SK-N-MC (cell line): ENCODE measurements around the gene DCST1.

Source experiments
- DNase-seq: peaks from one replicate; pipeline ENCODE4 v3.0.0-alpha.2; 2011; ENCODE audit warnings: low read depth, low spot score
- H3K27ac ChIP-seq: fragments of 200-600 bp; sonication (generic); 2 replicates; pipeline ENCODE4 v1.5.1; 2016; ENCODE audit warnings: mixed run types
- H3K36me3 ChIP-seq: fragments of 200-600 bp; sonication (generic); 2 replicates; pipeline ENCODE4 v1.6.1; 2017; ENCODE audit warnings: antibody characterized with exemption, low read length, mixed read lengths; ENCODE audit not compliant: insufficient read depth
- H3K4me3 ChIP-seq: fragments of 200-600 bp; sonication (generic); 2 replicates; pipeline ENCODE4 v1.5.1; 2016
- H3K9ac ChIP-seq: fragments of 200-600 bp; sonication (generic); 2 replicates; pipeline ENCODE4 v1.8.0; 2017; ENCODE audit warnings: mixed run types, mixed read lengths; ENCODE audit not compliant: insufficient read length
- H3K9me3 ChIP-seq: fragments of 200-600 bp; sonication (generic); 2 replicates; pipeline ENCODE4 v1.6.1; 2017; ENCODE audit warnings: low read depth, mild to moderate bottlenecking, antibody characterized with exemption, low read length, moderate library complexity, mixed read lengths
- EZH2 ChIP-seq: fragments of 200-600 bp; sonication (generic); IDR thresholded peaks from one replicate; pipeline ENCODE4 v1.6.1; 2017; ENCODE audit warnings: antibody characterized with exemption
- FOXP2 ChIP-seq: optimal IDR thresholded peaks from 2 replicates; pipeline ENCODE3; 2011; ENCODE audit warnings: mild to moderate bottlenecking, moderate library complexity; ENCODE audit not compliant: insufficient read depth; ENCODE audit errors: extremely low read length, control extremely low read depth
- POLR2AphosphoS5 ChIP-seq: IDR thresholded peaks from 2 replicates; pipeline ENCODE4 v1.6.1; 2012; ENCODE audit warnings: mild to moderate bottlenecking, low read depth, low read length, borderline replicate concordance

Gene DCST1

DNA sequence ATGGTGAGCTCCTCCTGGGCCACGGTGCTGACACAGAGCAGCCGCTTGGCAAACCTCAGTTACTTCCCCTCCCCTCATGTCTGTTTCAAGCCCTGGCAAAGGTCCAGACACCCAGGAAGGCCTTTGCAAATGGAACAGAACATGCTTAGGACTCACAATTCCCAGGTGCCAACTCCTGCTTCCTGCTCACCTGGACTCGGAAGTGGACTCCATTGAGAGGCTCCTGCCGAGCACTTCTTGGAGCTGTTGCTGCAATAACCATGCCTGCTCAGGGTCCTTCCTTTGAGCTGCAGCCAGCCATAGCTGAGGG is 10.7 kb upstream of the DCST1 start:
- TF ChIP-seq EZH2 (no peak), FOXP2 (no peak), POLR2AphosphoS5 (no peak)
- Histone ChIP-seq H3K9me3 (no peaks in the 10 kb centered on the region), H3K4me3 (no peak overlapping the region), H3K36me3 (no peaks in the 10 kb centered on the region), H3K9ac (no peak overlapping the region), H3K27ac (no peak overlapping the region)
- DNase-seq = no peak

DNA sequence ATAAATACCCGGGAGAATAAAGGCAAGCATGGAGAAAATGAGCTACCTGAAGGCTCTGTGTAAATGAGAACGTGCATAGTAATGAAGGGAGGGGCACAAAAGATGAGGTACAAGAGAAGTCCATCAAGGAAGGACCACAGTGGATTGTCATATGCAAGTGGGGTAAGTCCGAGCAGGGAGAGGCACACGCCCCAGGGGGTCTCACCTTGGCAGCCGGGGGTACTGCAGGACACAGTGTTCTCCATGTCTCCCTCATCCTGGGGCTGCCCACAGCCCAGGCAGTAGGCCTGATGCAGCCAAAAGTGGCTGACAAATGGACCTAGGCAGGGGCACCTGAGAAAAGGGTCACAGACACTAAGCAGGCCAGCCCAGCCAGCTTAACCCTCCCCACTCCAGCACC is 10.0 kb upstream of the DCST1 start:
- Histone ChIP-seq H3K9ac (no peak overlapping the region), H3K27ac (no peak overlapping the region), H3K36me3 (no peaks in the 10 kb centered on the region), H3K9me3 (no peaks in the 10 kb centered on the region), H3K4me3 (no peak overlapping the region)
- TF ChIP-seq EZH2 (no peak), POLR2AphosphoS5 (no peak), FOXP2 (no peak)
- no peak for DNase-seq

DNA sequence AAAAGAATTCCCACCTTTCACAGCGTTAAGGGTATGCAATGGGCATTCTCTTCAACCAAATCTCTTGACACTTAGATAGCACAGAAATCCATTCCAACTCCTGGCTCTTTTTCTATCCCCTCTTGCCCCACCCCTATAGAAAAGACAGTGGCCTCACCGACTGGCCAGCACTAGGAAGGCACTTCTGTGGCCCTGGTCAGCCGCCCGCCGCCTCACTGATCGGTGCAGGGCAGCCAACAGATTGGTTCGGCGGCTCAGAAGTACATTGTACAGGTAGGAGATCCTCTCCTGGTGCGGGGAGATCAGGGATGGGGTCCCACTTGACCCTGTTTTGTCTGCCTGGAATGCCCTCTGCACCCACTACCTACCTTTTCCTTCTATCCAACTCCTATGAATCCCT is 9.3 kb upstream of the DCST1 start:
- H3K36me3 ChIP-seq = no peaks in the 10 kb centered on the region
- TF ChIP-seq EZH2 (no peak), FOXP2 (no peak), POLR2AphosphoS5 (no peak)
- no peak overlapping the region for H3K4me3 ChIP-seq
- H3K9me3 ChIP-seq = no peaks in the 10 kb centered on the region
- DNase-seq = no peak
- H3K27ac ChIP-seq = no peak overlapping the region
- no peak overlapping the region for H3K9ac ChIP-seq

DNA sequence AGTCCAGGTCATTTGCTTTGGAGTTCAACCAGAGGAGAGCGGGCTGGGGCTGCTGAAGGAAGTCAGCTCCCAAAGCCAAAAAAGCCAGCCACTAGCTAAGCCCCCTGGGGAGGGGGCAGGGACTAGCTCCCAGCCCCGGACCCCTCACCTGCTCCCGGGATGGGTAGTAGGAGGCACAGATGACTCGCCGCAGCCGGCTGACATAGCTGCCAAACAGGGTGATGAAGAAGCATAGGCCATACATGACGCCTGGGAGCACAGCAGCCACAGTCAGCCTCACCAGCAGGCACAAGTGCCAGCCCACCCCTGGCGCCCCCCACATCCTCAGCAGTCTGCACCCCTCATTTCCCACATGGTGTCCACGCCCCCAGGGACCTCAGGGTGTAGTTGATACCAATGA is 7.5 kb upstream of the DCST1 start:
- no peak for DNase-seq
- H3K36me3 ChIP-seq = no peaks in the 10 kb centered on the region
- no peaks in the 10 kb centered on the region for H3K9me3 ChIP-seq
- no peak overlapping the region for H3K9ac ChIP-seq
- TF ChIP-seq POLR2AphosphoS5 = no peak
- TF ChIP-seq FOXP2 = no peak
- TF ChIP-seq EZH2 = no peak
- no peak overlapping the region for H3K27ac ChIP-seq
- H3K4me3 ChIP-seq = no peak overlapping the region

DNA sequence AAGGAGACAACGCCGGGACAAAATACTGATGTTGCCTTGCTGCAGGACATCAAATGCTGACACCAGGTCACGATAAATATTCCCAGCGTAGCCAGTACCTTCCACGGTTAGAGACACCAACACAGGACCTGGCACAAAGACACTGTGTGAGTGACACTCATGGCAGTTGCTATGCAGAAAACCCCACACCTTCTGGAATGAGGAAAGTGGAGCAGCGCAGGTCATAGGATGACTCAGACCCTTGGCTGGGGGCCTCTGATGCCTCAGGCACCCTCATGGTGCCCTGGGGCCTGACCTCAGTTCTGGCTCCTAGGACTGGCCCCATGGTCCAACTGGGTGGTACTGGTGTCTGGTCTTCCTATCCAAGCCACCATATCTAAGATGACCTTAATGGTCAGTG is 7.0 kb upstream of the DCST1 start:
- Histone ChIP-seq H3K36me3 (no peaks in the 10 kb centered on the region), H3K9me3 (no peaks in the 10 kb centered on the region), H3K4me3 (no peak overlapping the region), H3K27ac (no peak overlapping the region), H3K9ac (no peak overlapping the region)
- TF ChIP-seq EZH2 = no peak
- no peak for TF ChIP-seq FOXP2
- TF ChIP-seq POLR2AphosphoS5 = no peak
- no peak for DNase-seq

DNA sequence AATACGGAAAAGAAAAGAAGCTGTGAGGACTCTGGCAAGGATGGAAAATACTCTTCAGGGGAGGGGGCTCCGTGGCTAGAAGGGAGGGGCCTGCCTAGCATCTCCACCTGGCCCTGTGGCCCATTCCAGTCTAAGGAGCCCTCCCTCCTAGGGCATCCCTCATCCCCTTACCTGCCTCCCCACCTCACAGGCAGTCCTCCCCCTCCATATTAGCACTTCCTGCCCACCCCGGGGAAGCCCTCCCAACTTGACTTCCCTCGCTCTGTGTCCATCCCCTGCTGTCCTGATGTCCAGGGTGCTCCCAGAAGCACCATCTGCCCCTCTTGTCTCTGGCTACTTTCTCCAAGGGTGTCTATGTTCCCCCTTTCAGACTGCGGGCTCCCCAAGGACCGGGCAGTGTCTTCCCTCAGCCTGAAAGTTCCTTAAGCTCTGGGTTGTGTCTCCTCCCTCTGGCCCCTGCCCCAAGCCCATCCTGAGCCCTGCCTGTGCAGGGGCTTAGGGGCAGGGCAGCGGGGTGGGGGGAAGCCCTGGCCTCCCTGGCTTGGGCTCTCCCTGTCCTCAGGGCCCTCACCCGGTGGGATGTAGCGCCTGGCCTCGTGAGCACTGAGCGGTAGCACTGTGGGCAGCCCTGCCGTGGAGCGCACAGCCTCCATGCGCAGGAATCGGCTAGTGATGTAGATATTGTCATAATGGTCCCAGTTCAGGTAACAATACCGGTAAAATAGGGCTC is 3.9 kb upstream of the DCST1 start:
- no peaks in the 10 kb centered on the region for H3K9me3 ChIP-seq
- no peak for DNase-seq
- no peaks in the 10 kb centered on the region for H3K36me3 ChIP-seq
- no peak overlapping the region for H3K27ac ChIP-seq
- TF ChIP-seq FOXP2 = no peak
- no peak for TF ChIP-seq POLR2AphosphoS5
- no peak for TF ChIP-seq EZH2
- no peak overlapping the region for H3K9ac ChIP-seq
- H3K4me3 ChIP-seq = no peak overlapping the region

DNA sequence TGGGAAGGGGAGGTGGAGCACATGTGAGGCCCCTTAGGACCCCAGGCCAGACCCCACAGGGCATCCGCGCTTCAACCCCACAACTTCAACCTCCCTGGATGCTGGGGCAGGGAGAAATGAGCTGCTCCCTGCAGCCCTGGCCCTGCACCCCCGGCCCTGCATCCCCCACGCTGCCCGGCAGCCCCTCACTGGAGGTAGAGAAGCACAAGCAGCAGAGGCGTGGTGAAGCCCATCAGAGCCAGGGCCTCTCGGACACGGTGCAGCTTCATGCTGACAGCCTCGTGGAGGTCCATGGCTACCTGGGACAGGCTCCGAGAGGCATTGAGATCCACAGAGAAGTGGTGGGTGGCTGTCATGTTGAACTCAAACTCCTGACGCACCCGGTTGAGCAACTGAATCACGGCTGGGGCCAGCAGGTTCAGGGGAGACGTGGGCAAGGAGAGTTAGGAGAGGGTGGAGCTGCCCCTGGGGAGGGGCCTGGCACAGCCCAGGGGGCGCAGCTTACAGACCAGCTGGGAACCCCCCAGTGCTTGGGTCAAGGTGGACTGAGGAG is 3.3 kb upstream of the DCST1 start:
- no peak overlapping the region for H3K27ac ChIP-seq
- no peaks in the 10 kb centered on the region for H3K9me3 ChIP-seq
- TF ChIP-seq FOXP2 = no peak
- TF ChIP-seq POLR2AphosphoS5 = no peak
- no peak for TF ChIP-seq EZH2
- H3K4me3 ChIP-seq = no peak overlapping the region
- H3K36me3 ChIP-seq = no peaks in the 10 kb centered on the region
- no peak for DNase-seq
- no peak overlapping the region for H3K9ac ChIP-seq

DNA sequence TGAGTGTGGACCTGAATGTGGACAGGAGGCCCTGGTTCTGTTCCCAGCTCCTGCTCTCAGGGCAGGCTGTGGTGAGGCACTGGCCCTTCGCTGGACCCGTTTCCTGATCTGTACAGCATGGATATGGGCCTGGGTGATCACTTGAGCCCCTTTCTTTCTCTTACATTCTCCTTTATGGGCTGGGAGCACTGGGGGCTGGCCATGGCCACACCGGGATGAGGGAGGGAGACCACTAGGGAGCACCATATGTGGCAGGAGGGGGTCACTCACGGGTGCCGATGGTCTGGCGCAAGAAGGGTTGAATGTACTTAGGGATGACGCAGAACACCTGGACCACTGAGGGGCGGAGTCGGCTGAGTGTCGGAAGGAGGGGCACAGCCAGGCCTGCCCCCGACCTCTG is 2.7 kb upstream of the DCST1 start:
- no peak overlapping the region for H3K9ac ChIP-seq
- no peak for DNase-seq
- TF ChIP-seq FOXP2 (no peak), POLR2AphosphoS5 (no peak), EZH2 (no peak)

DNA sequence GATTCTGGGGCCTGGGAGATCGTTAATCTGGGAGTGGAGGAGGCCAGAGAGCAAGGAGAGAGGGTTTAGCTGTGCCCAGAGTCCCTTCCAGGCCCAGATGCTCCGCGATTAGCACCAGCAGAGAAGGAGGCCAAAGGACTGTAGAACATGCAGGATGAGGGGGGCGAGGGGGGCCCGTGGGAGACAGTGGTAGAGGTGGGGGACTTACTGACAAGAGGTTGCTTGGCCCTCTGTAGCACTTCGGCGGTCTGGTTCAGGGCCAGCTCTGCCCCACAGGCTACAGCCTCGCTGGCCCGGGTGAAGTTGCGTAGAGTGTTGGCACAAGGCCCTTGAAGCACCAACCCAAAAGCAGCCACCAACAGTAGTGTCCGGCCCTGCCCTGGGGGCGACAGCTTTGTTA is 738 bp upstream of the DCST1 start:
- no peak overlapping the region for H3K9ac ChIP-seq
- no peak for DNase-seq
- H3K9me3 ChIP-seq = no peaks in the 10 kb centered on the region
- no peak overlapping the region for H3K27ac ChIP-seq
- H3K4me3 ChIP-seq = no peak overlapping the region
- TF ChIP-seq POLR2AphosphoS5 (no peak), EZH2 (no peak), FOXP2 (no peak)
- no peaks in the 10 kb centered on the region for H3K36me3 ChIP-seq

More for the DNA sequence above, 2.7 kb upstream of the DCST1 start:
- H3K9me3 ChIP-seq = no peaks in the 10 kb centered on the region
- H3K27ac ChIP-seq = no peak overlapping the region
- H3K4me3 ChIP-seq = no peak overlapping the region
- no peaks in the 10 kb centered on the region for H3K36me3 ChIP-seq
